Kidney (tissue), 14 donors: Measurements from ENCODE around the gene CAPZB. TPM values are rescaled to one million over a fixed set of nuclear protein-coding genes. Genes with fewer than 3 reads are reported as not detected.

Experiments
- DNase-seq, 5 donors: peaks; one replicate each; pipeline ENCODE4 v3.0.0-alpha.2; 2013 to 2020
- FAIRE-seq: peaks from 2 replicates; lab custom pipeline; 2012; peaks lifted over from hg19 to GRCh38; lab: Jason Lieb, UNC
- H3K27ac ChIP-seq, 2 donors: one replicate each; pipeline ENCODE4 v1.7.0; 2013; ENCODE audit warnings: low read depth in 2 of 2, low read length in 2 of 2, inconsistent platforms in 1 of 2
- H3K27me3 ChIP-seq: one replicate; pipeline ENCODE4 v1.7.1; 2013; ENCODE audit warnings: low read length, inconsistent platforms; ENCODE audit not compliant: control insufficient read depth, insufficient read depth
- H3K36me3 ChIP-seq, 3 donors: one replicate each; pipeline versions ENCODE4 v1.7.0 to v1.7.1; 2013; ENCODE audit warnings: low read length in 3 of 3, control low read depth in 1 of 3, inconsistent platforms in 1 of 3; ENCODE audit not compliant: insufficient read depth in 3 of 3, control insufficient read depth in 2 of 3
- H3K4me1 ChIP-seq, 3 donors: one replicate each; pipeline versions ENCODE4 v1.7.0 to v1.7.1; 2013; ENCODE audit warnings: low read length in 3 of 3, inconsistent platforms in 1 of 3, low read depth in 1 of 3; ENCODE audit not compliant: control insufficient read depth in 2 of 3, insufficient read depth in 2 of 3
- H3K4me3 ChIP-seq, 3 donors: one replicate each; pipeline versions ENCODE4 v1.7.0 to v1.8.1; 2013; ENCODE audit warnings: low read length in 3 of 3, control low read depth in 1 of 3, inconsistent platforms in 1 of 3
- H3K9ac ChIP-seq, 3 donors: one replicate each; pipeline versions ENCODE4 v1.7.0 to v1.7.1; 2013; ENCODE audit warnings: low read length in 3 of 3, control low read depth in 1 of 3, inconsistent platforms in 1 of 3
- H3K9me3 ChIP-seq, 3 donors: one replicate each; pipeline versions ENCODE4 v1.7.0 to v1.7.1; 2013; ENCODE audit warnings: low read length in 3 of 3, control low read depth in 1 of 3, inconsistent platforms in 1 of 3; ENCODE audit not compliant: control insufficient read depth in 2 of 3, insufficient read depth in 1 of 3
- intact Hi-C: fragments of 100-400 bp; cut with DNase I; formaldehyde crosslinking; loops from one replicate; pipeline ENCODE4 v1.11.1; 2022
- polyA plus RNA-seq: library from polyadenylated mRNA; stranded (reverse); fragments of 350-450 nt; fragmentation: Illumina TruSeq; extraction: RNeasy Lipid Tissue Mini Kit (QIAGEN cat#74804); gene quantifications from one replicate; pipeline ENCODE4 v1.2.3, GENCODE V29; 2014; ENCODE audit warnings: low read depth, low replicate concordance; ENCODE audit not compliant: insufficient read depth
- total RNA-seq: library from RNA; stranded (reverse); fragmentation: NEBNext Ultra II Directional; extraction: Animal tissue kit (Norgen Biotek cat#: 25700); gene quantifications from one replicate; pipeline ENCODE4 v1.2.1, GENCODE V29; 2021
- TF ChIP-seq, protein P1 (sequence below): IDR thresholded peaks from 3 replicates; pipeline ENCODE4 v1.5.1; 2012; ENCODE audit warnings: mild to moderate bottlenecking, moderate library complexity, borderline replicate concordance; ENCODE audit not compliant: insufficient read depth; ENCODE audit errors: extremely low read depth
- donor health status: control.
- donor health status: control.
- donor health status: control.
- donor health status: control.
- donor health status: control.
- donor health status: DM: yes; HTN: yes; CAD: no.
- donor health status: Normal renal cell carcinoma (clear cell type).

CAPZB gene
- total and polyA plus RNA-seq, 2 donors from 2014 or later, result 253 to 265 TPM

- Histone ChIP-seq H3K4me3 (no peak overlapping the region), H3K27ac (no peak overlapping the region), H3K36me3 (peaks cover 2 to 7% (median 2%) of the 10 kb centered on the region in 3 donors), H3K9me3 (no peaks in the 10 kb centered on the region), H3K27me3 (no peaks in the 10 kb centered on the region), H3K9ac (no peak overlapping the region), H3K4me1 (peaks cover 0 to 2% (median 0%) of the 10 kb centered on the region in 3 donors)
- TF ChIP-seq, protein P1, sequence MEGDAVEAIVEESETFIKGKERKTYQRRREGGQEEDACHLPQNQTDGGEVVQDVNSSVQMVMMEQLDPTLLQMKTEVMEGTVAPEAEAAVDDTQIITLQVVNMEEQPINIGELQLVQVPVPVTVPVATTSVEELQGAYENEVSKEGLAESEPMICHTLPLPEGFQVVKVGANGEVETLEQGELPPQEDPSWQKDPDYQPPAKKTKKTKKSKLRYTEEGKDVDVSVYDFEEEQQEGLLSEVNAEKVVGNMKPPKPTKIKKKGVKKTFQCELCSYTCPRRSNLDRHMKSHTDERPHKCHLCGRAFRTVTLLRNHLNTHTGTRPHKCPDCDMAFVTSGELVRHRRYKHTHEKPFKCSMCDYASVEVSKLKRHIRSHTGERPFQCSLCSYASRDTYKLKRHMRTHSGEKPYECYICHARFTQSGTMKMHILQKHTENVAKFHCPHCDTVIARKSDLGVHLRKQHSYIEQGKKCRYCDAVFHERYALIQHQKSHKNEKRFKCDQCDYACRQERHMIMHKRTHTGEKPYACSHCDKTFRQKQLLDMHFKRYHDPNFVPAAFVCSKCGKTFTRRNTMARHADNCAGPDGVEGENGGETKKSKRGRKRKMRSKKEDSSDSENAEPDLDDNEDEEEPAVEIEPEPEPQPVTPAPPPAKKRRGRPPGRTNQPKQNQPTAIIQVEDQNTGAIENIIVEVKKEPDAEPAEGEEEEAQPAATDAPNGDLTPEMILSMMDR, result no peak
- FAIRE-seq (no peak), DNase-seq (no peak)
- intact Hi-C loops, result no loop called here
These were observed 112.7 kb downstream of the CAPZB start for GRCh38 chr1:19372602-19373001.

GRCh38 chr1:19372136-19372514, 113.2 kb downstream of the CAPZB start:
- intact Hi-C loops, result no loop called here
- DNase-seq (no peak), FAIRE-seq (no peak)
- Histone ChIP-seq H3K9me3 (no peaks in the 10 kb centered on the region), H3K4me3 (no peak overlapping the region), H3K36me3 (peaks cover 0 to 6% (median 2%) of the 10 kb centered on the region in 3 donors), H3K27me3 (no peaks in the 10 kb centered on the region), H3K4me1 (peaks cover 0 to 3% (median 2%) of the 10 kb centered on the region in 3 donors), H3K27ac (no peak overlapping the region), H3K9ac (no peak overlapping the region)
- TF ChIP-seq, protein P1, result no peak

DNA sequence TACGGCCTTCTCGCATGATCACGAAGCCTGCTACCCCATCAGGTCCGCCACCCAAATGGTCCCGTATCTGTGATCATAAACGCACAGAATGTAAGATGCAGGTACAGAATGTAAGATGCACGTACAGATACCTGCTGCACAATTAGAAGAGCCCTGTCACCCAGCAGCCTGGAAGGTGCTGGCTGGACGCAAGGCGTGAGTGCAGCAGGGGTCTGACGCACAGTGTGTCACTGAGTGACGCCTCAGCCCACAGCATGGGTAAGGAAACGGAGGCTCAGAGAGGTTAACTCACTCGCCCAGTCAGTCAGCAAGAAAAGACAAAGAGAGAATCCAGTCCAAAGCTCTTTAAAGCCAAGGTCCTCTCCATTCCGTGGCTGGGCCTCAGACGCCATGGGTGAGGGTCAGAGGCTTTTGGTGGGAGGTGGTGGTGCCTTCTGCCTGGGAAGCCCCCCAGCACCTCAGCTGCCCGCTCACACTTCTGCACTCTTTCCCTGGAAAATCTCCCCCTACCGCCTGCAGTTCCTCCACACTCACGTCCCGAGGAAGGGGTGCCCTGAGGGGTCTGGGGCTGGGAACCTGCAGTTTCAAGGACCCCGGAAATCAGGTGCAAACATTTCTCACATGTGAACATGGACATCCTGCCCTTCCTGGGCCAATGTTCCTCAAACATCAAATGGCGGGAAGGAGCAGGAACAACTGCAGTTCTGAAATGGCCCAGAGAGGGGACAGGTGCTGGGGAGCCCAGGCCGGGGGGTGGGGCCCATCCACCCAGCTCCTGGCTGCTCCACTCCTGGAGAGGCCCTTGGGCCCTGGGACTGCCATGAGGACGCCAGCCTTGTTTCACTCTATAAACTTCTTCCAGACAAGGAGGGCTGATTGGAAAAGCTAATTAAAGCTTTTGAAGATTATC, 113.9 kb downstream of the CAPZB start:
- intact Hi-C loops, result no loop called here
- Histone ChIP-seq H3K9ac (no peak overlapping the region), H3K4me1 (peaks cover 0 to 3% (median 2%) of the 10 kb centered on the region in 3 donors), H3K36me3 (peaks cover 0 to 4% (median 2%) of the 10 kb centered on the region in 3 donors), H3K9me3 (no peaks in the 10 kb centered on the region), H3K27me3 (no peaks in the 10 kb centered on the region), H3K4me3 (no peak overlapping the region), H3K27ac (no peak overlapping the region)
- no peak for DNase-seq
- FAIRE-seq, result no peak
- TF ChIP-seq, protein P1, result no peak
